ENCODE results near the gene DCP1B.

The DCP1B gene

DNA sequence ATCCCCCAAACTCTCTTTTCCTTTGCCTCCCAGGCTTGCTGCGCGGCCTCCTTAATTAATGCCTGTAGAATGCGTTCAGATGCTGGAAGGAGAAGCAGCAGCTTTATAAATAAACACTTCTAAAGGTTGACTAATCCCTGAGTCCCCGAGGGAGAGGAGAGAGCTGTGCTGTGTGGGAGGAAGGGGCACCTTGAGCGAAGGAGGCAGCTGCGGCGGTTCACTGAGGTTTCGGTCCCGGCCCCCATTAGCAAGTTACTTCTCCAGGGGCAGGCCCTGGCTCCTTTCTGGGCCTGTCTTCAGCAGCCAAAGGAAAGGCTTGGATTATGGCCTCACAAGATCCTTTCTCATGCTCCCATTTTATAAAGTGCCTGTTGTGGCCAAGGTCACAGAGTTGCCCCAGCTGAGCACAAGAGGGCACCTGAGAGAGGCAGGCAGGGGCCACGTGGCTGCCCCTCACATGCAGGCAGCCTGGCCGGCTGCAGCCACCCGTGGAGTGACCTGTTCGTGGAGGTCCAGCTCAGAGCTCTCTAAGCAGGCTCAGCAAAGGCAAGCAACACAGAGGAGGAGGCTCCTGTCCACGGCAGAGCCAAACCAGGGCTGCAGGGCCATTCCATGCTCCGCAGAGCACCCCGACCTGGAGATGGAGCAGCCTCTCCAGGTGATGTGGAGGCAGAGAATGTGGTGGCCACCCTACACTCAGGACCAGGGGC, 70.8 kb downstream of the DCP1B start:
- DNase-seq: peak; percentile 58

GRCh38 chr12:1932264-1932777, 71.9 kb downstream of the DCP1B start:
- peak; percentile 49 for DNase-seq

DNA sequence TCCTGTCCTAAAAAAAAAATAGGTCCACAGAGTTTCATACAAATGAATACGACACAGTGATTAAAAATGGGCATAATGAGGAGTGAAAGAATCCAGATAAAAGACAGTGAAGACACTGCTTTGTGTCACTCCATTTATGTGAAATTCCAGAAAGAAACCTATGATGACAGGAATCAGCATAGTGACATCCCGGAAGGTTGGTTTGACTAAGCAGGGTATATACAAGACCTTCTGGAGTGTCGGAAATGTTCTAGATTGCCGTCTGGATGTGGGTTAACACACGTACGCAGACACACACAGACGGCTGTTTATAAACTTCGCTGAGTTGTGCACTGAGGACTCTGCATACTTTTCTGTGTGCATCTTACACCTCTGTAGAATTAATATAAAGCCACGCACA, 72.6 kb downstream of the DCP1B start:
- no peak for DNase-seq

GRCh38 chr12:1930803-1931597, 73.3 kb downstream of the DCP1B start:
- peak; percentile 59 for DNase-seq

DNA sequence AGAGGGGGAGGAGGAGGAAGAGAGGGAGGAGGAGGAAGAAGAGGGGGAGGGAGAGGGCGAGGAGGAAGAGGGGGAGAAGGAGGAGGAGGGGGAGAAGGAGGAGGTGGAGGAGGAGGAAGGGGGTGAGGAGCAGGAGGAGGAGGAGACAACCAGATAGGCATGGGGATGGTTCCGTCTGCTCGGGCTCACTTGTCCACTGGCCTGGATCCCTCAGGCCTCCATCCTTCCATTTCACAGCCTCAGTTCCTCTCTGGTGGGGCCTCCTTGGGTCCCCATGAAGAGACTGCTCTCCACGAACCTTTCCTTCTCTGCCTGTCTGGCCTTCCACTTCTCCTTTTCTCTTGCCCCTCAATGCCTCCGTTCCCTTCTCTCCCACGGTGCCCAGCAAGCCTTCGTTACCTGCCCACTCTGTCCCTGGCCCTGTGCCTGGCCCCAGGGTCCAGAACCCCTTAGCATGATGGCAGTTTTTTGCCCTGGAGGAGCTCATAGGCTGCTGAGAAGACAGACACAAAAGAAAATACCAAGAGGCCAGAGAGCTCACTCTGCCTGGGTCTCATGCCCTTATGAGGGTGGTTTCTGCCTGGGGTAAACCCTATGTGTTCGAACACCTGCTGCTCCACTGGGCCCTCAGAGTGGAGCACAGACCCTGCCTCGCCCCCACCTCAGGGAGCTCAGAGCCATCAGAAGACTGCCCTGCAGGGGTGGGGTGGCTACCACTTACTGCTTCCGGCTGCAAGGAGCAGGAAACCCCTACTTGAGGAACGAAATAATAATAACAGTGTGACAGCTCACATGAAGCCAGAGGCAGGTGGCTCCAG, 74.1 kb downstream of the DCP1B start:
- peak; percentile 7 for DNase-seq

GRCh38 chr12:1929241-1929984, 74.8 kb downstream of the DCP1B start:
- DNase-seq: peak; percentile 33

GRCh38 chr12:1928439-1929121, 75.7 kb downstream of the DCP1B start:
- peak; percentile 50 for DNase-seq

DNA sequence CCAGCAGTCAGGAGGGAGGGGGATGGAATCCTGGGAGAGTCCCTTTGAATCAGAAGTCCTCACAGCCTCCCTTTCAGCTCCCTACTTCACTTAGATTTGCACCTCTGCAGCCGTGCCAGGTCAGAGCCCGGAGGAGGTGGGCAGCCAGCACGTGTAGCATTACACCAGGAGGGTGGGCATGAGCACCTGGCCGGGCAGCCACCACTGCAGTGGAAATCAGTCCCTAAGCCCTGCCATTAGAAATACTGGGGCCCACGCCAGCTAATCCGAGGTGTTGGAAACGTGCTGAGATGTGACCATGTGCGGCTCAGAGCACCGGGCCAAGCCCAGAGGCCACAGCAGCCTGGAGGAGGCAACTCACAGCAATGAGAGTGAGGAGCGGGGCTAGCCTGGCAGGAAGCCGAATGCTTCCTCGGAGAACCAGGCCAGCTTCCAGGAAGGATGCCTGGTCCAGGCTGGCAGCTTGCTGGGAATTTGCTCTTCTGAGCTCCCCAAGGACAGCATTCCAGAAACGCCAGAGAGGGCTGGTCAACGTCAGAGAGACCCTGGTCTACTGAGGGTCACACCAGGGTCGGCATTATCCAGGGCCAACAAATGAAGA, 76.4 kb downstream of the DCP1B start:
- DNase-seq: peak; percentile 88

DNA sequence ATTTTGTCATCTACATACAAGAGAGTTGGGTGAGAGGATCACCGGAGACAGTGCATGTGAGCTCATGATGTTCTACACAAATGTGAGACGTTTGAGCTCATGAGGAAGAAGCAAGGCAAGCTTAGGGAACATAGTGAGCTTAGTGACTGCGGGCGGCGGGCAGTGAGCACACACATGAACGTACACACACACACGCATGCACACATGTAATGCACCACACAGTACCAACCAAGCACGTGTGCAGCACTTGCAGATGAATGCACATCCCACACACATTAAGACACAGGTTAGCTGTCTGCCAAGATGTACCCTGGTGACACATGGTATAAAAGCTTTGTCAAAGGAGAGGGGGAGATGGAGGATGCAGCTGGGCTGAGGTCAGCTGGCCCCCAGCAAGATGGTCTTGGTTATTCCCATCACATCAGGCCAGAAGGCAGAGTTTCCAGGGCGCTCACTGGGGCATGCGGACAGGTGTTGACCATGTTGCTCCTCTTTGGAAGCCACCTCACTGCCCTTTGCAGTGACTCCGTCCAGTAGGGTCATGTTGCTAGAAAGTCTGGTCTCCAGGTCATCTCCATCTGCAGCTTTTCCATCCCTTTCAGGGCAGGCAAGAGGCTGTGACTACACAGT, 77.1 kb downstream of the DCP1B start:
- DNase-seq: peak; percentile 35

- peak; percentile 44 for DNase-seq
These were observed 78.0 kb downstream of the DCP1B start for GRCh38 chr12:1926251-1926657.

GRCh38 chr12:1925684-1926006, 78.6 kb downstream of the DCP1B start:
- DNase-seq: no peak

DNA sequence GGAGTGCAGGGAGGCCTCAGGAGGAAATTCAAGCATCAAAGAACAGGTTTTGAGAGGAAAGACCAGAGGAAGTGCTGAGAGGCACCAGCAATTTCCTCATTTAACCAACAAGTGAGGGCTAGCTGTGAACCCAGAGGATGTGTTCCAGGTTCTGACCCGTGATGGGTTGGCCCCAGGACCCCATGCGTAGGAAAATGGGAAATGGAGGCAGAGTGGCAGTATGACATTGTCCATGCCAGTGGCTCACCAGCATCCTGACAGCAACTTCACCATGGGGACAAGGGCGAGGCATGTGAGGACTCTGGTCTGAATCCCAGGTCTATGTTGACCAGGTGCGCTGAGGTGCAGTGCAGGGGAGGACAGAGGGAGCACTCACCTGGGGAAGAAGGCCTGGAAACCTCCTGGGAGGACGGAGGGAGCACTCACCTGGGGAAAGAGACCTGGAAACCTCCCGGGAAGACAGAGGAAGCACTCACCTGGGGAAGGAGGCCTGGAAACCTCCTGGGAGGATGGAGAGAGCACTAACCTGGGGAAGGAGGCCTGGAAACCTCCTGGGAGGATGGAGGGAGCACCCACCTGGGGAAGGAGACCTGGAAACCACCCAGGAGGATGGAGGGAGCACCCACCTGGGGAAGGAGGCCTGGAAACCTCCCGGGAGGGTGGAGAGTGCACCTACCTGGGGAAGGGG, 79.1 kb downstream of the DCP1B start:
- peak; percentile 51 for DNase-seq

DNA sequence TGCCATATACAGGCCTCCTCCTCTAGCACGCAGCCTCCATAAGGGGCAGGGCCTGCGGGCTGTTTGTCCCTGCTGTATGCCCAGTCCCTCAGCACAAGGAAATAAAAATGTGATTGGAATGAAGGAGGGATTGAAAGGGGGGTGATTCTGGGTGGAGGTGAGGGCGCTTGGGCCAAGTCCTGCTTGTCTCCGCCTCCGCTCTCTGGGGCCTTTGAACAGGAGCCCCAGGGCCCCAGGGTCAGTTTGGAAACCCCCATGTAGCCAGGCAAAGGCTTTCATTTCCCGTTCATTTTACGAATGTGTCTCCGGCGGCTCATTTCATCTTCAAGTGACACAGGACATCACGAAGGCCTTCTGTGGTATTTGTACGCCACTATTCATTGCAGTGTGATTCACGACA, 81.3 kb downstream of the DCP1B start:
- DNase-seq: peak; percentile 50

- DNase-seq: peak; percentile 48
These were observed 82.1 kb downstream of the DCP1B start for GRCh38 chr12:1922075-1922709.

DNA sequence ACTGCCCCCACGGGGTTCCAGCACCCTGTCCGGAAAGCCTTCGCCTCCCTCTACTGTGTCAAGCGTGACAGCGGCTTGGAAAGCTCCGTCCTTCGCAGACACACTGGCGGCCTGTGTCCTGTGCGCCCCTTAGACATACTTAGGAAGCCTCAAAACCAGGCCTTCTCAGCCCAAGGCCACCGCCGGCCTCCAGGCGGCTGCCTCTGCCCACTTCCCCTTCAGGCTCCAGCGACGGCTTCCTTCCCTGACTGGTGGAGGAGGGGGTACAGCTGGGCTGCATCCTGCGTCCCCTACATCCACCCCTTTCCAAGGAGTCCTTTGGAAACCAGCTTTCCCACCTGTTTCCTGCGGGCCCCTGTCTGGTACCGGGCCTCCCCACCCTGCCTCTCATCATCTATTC, 83.3 kb downstream of the DCP1B start:
- DNase-seq: peak; percentile 47

GRCh38 chr12:1920436-1920835, 83.8 kb downstream of the DCP1B start:
- DNase-seq: peak; percentile 41

DNA sequence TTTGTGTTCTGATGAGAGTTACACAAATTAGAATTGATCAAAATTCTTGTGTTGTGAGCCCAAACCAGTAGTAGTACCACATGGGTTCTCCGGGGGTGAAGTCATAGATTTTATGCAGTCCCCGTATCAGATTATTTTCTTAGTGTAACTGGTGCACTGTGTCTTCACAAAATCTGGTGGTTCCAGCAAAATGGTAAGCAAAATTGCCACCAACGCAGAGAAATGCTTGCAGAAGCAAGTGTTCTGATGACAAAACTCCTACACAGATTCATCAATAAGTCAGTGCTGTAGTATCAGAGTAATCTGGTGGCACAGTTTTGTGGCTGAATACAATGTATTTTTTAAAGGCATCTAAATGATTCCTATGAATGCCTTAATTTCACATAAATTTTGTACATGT, 84.5 kb downstream of the DCP1B start:
- DNase-seq: no peak

GRCh38 chr12:1919284-1919683, 85.0 kb downstream of the DCP1B start:
- DNase-seq: peak; percentile 49

- peak; percentile 49 for DNase-seq
These were observed 85.4 kb downstream of the DCP1B start for GRCh38 chr12:1918884-1919236.

All from islet precursor cell (in vitro differentiated cells).